ENCODE results near the gene DLGAP1.

The DLGAP1 gene

GRCh38 chr18:3717376-3718025, 737.6 kb downstream of the DLGAP1 start:
- no peak for TF ChIP-seq CTCF (IDR thresholded peaks at IDR 0.05; ENCODE audit: extremely low read depth, insufficient read depth, missing control alignments)
- in situ Hi-C loops (cut with MboI; ENCODE audit: low pct_unique_long_range_greater_than_20kb, low sequenced_read_pairs, unreplicated experiment): no loop called here
- no peak for DNase-seq (ENCODE audit: low spot score)

- no peak for TF ChIP-seq CTCF (IDR thresholded peaks at IDR 0.05; ENCODE audit: extremely low read depth, insufficient read depth, missing control alignments)
- DNase-seq (ENCODE audit: low spot score): no peak
- in situ Hi-C loops (cut with MboI; ENCODE audit: low pct_unique_long_range_greater_than_20kb, low sequenced_read_pairs, unreplicated experiment): no loop called here
These were observed 738.9 kb downstream of the DLGAP1 start for GRCh38 chr18:3716116-3716660.

- DNase-seq (ENCODE audit: low spot score): no peak
- in situ Hi-C loops (cut with MboI; ENCODE audit: low pct_unique_long_range_greater_than_20kb, low sequenced_read_pairs, unreplicated experiment): no loop called here
- TF ChIP-seq CTCF (IDR thresholded peaks at IDR 0.05; ENCODE audit: extremely low read depth, insufficient read depth, missing control alignments): no peak
These were observed 739.7 kb downstream of the DLGAP1 start for GRCh38 chr18:3715231-3716080.

GRCh38 chr18:3713708-3714107, 741.4 kb downstream of the DLGAP1 start:
- in situ Hi-C loops (cut with MboI; ENCODE audit: low pct_unique_long_range_greater_than_20kb, low sequenced_read_pairs, unreplicated experiment): no loop called here
- no peak for TF ChIP-seq CTCF (IDR thresholded peaks at IDR 0.05; ENCODE audit: extremely low read depth, insufficient read depth, missing control alignments)
- DNase-seq (ENCODE audit: low spot score): no peak

- no peak for DNase-seq (ENCODE audit: low spot score)
- in situ Hi-C loops (cut with MboI; ENCODE audit: low pct_unique_long_range_greater_than_20kb, low sequenced_read_pairs, unreplicated experiment): no loop called here
- TF ChIP-seq CTCF (IDR thresholded peaks at IDR 0.05; ENCODE audit: extremely low read depth, insufficient read depth, missing control alignments): no peak
These were observed 741.9 kb downstream of the DLGAP1 start for GRCh38 chr18:3713166-3713565.

GRCh38 chr18:3712491-3712890, 742.6 kb downstream of the DLGAP1 start:
- in situ Hi-C loops (cut with MboI; ENCODE audit: low pct_unique_long_range_greater_than_20kb, low sequenced_read_pairs, unreplicated experiment): no loop called here
- no peak for TF ChIP-seq CTCF (IDR thresholded peaks at IDR 0.05; ENCODE audit: extremely low read depth, insufficient read depth, missing control alignments)
- no peak for DNase-seq (ENCODE audit: low spot score)

Measured in GM13977 (cell line).